Peyer's patch (tissue), 4 donors: Measurements from ENCODE around the gene SPINK1. TPM values are rescaled to one million over a fixed set of nuclear protein-coding genes. Genes with fewer than 3 reads are reported as not detected.

Experiments
- DNase-seq, 3 donors: peaks; one replicate each; pipeline ENCODE4 v3.0.0-alpha.2; 2017 to 2019
- H3K27ac ChIP-seq, 4 donors: fragments of 200-600 bp; sonication (generic); one replicate each; pipeline ENCODE4 v1.5.1; 2016 to 2019
- H3K27me3 ChIP-seq, 2 donors: fragments of 200-600 bp; sonication (generic); one replicate each; pipeline ENCODE4 v1.5.1; 2019
- H3K36me3 ChIP-seq, 3 donors: fragments of 200-600 bp; sonication (generic); one replicate each; pipeline ENCODE4 v1.5.1; 2016 to 2019
- H3K4me1 ChIP-seq, 4 donors: fragments of 200-600 bp; sonication (generic); one replicate each; pipeline ENCODE4 v1.5.1; 2016 to 2019
- H3K4me3 ChIP-seq, 4 donors: fragments of 200-600 bp; sonication (generic); 1 replicate in 3 of 4; 2 replicates in 1 of 4; pipeline ENCODE4 v1.5.1; 2016 to 2019; ENCODE audit warnings: mild to moderate bottlenecking in 1 of 4
- H3K9me3 ChIP-seq, 4 donors: fragments of 200-600 bp; sonication (generic); one replicate each; pipeline ENCODE4 v1.5.1; 2016 to 2019; ENCODE audit warnings: mild to moderate bottlenecking in 1 of 4
- POLR2A ChIP-seq, 2 donors: fragments of 450-650 bp; IDR thresholded peaks; one replicate each; pipeline ENCODE4 v1.5.1; 2017; ENCODE audit warnings: antibody characterized with exemption in 2 of 2, mild to moderate bottlenecking in 2 of 2, moderate library complexity in 2 of 2
- total RNA-seq, 4 donors: library from RNA; depleted of rRNA; stranded (reverse); fragments of >200 nt; gene quantifications; one replicate each; pipeline ENCODE4 v1.1.0, GENCODE V29; 2016
- TF ChIP-seq, protein P1 (sequence below), 6 experiments: fragments of 450-650 bp in 4 of 6; fragments of 200-600 bp in 2 of 6; sonication (generic) in 1 of 6; IDR thresholded peaks; one replicate each; pipeline ENCODE4 v1.5.1; 2017 to 2019; ENCODE audit warnings: antibody characterized with exemption in 6 of 6, mild to moderate bottlenecking in 3 of 6, moderate library complexity in 1 of 6

SPINK1 gene
- total RNA-seq, 4 donors from 2014 or later, result 46.2 to 436 (median 154) TPM

DNA sequence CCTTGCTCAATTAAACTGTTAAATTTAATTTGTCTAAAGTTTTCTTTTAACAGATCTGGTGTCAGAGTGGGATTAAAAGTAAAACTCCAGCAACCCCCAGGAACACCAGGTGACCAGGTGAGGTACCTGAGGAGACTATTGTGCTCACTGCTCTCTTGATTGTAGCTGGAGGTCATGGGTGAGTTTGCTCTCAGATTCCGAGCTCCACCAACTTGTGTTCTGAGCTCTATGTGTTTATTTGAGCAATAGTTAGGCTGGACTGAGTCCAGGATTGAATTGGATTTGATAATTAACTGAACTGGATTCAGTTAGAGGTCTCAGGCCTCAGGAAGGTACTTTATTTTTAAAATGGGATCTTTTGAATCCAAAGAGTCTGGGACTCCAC lies 29.2 kb upstream of the SPINK1 start:
- Histone ChIP-seq H3K4me1 (peaks cover 0 to 6% (median 0%) of the 10 kb centered on the region in 4 donors), H3K36me3 (no peaks in the 10 kb centered on the region), H3K27ac (no peak overlapping the region), H3K27me3 (no peaks in the 10 kb centered on the region), H3K4me3 (no peak overlapping the region), H3K9me3 (no peaks in the 10 kb centered on the region)
- DNase-seq, result no peak
- no peak for TF ChIP-seq POLR2A (IDR thresholded peaks at IDR 0.05)
- TF ChIP-seq, protein P1, sequence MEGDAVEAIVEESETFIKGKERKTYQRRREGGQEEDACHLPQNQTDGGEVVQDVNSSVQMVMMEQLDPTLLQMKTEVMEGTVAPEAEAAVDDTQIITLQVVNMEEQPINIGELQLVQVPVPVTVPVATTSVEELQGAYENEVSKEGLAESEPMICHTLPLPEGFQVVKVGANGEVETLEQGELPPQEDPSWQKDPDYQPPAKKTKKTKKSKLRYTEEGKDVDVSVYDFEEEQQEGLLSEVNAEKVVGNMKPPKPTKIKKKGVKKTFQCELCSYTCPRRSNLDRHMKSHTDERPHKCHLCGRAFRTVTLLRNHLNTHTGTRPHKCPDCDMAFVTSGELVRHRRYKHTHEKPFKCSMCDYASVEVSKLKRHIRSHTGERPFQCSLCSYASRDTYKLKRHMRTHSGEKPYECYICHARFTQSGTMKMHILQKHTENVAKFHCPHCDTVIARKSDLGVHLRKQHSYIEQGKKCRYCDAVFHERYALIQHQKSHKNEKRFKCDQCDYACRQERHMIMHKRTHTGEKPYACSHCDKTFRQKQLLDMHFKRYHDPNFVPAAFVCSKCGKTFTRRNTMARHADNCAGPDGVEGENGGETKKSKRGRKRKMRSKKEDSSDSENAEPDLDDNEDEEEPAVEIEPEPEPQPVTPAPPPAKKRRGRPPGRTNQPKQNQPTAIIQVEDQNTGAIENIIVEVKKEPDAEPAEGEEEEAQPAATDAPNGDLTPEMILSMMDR (IDR thresholded peaks at IDR 0.05), result no peak

DNA sequence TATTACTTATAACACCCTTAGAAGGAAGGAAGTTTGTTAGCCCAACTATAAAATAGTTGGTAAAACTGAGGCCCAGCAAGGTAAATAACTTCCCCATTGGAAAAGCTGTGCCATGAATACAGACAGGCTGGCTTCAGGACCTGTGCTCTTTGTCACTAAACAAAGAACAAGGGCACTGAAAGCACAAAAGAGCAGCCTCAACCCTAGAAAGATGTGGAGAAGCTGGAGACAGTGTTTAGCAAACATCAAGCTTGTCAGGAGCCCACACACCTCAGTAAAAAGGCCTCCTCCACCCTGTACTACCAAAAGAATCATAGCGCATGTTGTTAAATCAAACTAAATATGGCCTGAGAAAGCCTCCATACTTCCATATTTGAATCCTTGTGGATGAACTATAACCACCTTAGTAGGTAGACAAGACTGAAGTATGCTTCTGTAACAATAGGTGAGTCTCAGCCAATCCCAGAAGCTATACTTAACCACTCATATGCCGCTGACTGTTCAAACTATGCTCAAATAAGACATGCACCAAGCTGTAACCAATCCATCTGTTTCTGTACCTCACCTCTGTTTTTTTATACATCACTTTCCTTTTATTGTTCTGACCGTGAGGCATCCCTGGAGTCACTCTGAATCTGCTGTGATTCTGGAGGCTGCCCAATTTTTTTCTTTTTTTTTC lies 28.6 kb upstream of the SPINK1 start:
- Histone ChIP-seq H3K9me3 (no peaks in the 10 kb centered on the region), H3K27ac (no peak overlapping the region), H3K27me3 (no peaks in the 10 kb centered on the region), H3K4me1 (peaks cover 0 to 6% (median 0%) of the 10 kb centered on the region in 4 donors), H3K4me3 (no peak overlapping the region), H3K36me3 (no peaks in the 10 kb centered on the region)
- TF ChIP-seq, protein P1 (IDR thresholded peaks at IDR 0.05), result no peak
- TF ChIP-seq POLR2A (IDR thresholded peaks at IDR 0.05), result no peak
- no peak for DNase-seq

DNA sequence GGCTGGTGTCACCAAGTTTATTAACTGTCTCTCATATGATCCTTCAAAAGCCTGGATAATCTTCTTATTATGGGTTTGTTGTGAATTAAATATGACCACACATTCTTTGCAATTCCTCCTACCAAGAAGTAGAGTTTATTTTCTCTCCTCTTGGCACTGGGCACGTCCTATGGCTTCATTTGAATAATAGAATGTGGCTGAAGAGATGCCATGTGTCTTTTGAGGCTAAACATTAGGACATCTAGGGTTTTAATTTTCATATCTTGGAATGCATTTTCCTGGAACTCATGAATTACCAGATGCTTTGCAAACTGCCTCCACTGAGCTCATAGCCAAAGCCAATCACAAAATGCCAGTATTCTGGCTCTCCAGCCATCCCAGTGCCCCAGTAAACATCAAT lies 27.1 kb upstream of the SPINK1 start:
- Histone ChIP-seq H3K27ac (no peak overlapping the region), H3K4me1 (peaks cover 0 to under 1% (median 0%) of the 10 kb centered on the region in 4 donors)
- TF ChIP-seq, protein P1 (IDR thresholded peaks at IDR 0.05), result no peak
- no peak for TF ChIP-seq POLR2A (IDR thresholded peaks at IDR 0.05)

DNA sequence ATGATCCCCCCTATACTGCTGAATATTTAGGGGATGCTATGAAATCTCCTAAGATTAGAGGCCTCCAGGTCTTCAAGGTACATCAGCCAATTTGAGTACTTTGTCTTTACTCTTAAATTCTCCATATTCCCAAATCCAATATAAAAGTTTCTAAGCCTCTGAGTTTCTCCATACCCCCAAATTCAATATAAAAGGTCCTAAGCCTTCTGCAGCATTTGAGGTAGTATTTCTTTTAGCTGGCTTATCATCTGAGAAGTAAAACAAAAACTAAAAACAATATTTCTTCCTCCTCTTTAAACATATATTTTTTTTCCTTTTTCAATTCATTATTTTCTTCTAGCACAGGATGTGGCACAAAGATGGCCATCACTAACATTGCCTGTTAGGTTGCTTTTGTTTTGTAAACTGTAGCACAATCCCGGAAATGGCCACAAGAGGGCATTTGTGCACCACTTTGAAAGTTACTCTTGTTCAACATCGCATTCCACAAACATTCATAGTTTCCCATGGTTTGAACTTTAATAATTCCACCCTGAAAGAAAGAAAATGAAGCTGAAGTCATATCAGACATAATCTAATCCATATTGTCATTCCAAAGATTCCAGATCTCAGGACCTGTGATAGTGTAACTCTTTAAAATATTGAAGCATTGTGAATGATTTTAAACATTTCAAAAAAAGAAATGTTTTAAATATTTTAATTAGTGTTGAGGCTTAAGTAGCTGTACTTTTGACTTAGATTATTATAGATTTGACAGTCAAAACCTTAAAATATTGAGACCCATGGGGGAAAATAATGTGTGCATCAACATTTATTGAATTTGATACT lies 26.0 kb upstream of the SPINK1 start:
- peak in 2 of 3 donors; percentile 32 to 86 for DNase-seq
- no peaks in the 10 kb centered on the region for H3K4me1 ChIP-seq
- no peaks in the 10 kb centered on the region for H3K36me3 ChIP-seq
- TF ChIP-seq, protein P1 (IDR thresholded peaks at IDR 0.05), result peak; percentile 30 to 83 (median 70)
- TF ChIP-seq POLR2A (IDR thresholded peaks at IDR 0.05), result no peak
- H3K4me3 ChIP-seq, result no peak overlapping the region
- H3K9me3 ChIP-seq, result no peaks in the 10 kb centered on the region
- H3K27me3 ChIP-seq, result no peaks in the 10 kb centered on the region
- no peak overlapping the region for H3K27ac ChIP-seq

More for the DNA sequence above, 27.1 kb upstream of the SPINK1 start:
- Histone ChIP-seq H3K9me3 (no peaks in the 10 kb centered on the region), H3K4me3 (no peak overlapping the region), H3K36me3 (no peaks in the 10 kb centered on the region), H3K27me3 (no peaks in the 10 kb centered on the region)
- no peak for DNase-seq

DNA sequence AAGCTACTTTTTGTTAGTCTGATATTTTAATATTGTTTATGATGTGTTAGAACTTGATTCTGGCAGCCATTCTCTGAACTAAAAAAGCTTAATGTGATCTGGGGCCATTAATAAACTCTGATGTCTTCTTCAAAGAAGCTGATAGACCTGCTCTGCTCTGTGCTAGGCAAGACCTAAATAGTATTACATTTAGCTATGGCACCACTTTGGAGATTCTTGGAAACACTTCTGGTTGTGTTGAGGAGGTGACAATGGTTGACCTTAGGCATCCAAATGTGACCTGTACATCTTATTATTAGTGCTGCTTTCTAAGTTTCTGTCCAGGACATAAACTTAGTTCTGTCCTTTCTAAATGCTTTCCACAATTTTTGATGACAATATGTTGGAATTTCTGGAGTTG lies 25.3 kb upstream of the SPINK1 start:
- Histone ChIP-seq H3K4me3 (no peak overlapping the region), H3K27ac (no peak overlapping the region), H3K27me3 (no peaks in the 10 kb centered on the region), H3K4me1 (no peaks in the 10 kb centered on the region), H3K9me3 (no peaks in the 10 kb centered on the region), H3K36me3 (no peaks in the 10 kb centered on the region)
- no peak for DNase-seq
- TF ChIP-seq, protein P1 (IDR thresholded peaks at IDR 0.05), result no peak
- no peak for TF ChIP-seq POLR2A (IDR thresholded peaks at IDR 0.05)
